H1 (cell line): Measurements from ENCODE around the gene COL4A2. TPM values are rescaled to one million over a fixed set of nuclear protein-coding genes. Genes with fewer than 3 reads are reported as not detected.

Experiments
- CHD7 ChIP-seq: fragments of 300-600 bp; sonication (generic); IDR thresholded peaks from 2 replicates; pipeline ENCODE4 v1.7.1; 2012; ENCODE audit warnings: low read length, moderate library complexity, mild to moderate bottlenecking, inconsistent platforms; ENCODE audit not compliant: insufficient replicate concordance
- CTCF ChIP-seq, 3 experiments: IDR thresholded peaks; 1 replicate in 2 of 3; 2 replicates in 1 of 3; pipeline versions ENCODE4 v1.5.1 to v1.6.1; 2011; ENCODE audit warnings: low read length in 3 of 3, mild to moderate bottlenecking in 3 of 3, inconsistent platforms in 2 of 3, low read depth in 1 of 3, moderate library complexity in 1 of 3; ENCODE audit not compliant: insufficient read depth in 1 of 3; ENCODE audit errors: control extremely low read depth in 1 of 3
- TCF12 ChIP-seq: IDR thresholded peaks from 2 replicates; pipeline ENCODE4 v1.6.1; 2011; ENCODE audit warnings: low read depth, mild to moderate bottlenecking, low read length
- polyA plus RNA-seq, 7 experiments: library from polyadenylated mRNA; depleted of rRNA in 3 of 7; stranded (reverse) in 5 of 7; unstranded in 2 of 7; fragments of >200 nt in 5 of 7; fragments of 200-250 nt in 2 of 7; gene quantifications; 1 replicate in 5 of 7; 2 replicates in 1 of 7; 4 replicates in 1 of 7; pipeline versions ENCODE4 v1.2.1 to v1.2.3, GENCODE V29; 2011 to 2013; ENCODE audit warnings: missing spikeins in 2 of 7, mixed read lengths in 2 of 7
- total RNA-seq: library from RNA; stranded (reverse); fragmentation: NEBNext Ultra II Directional; extraction: Animal tissue kit (Norgen Biotek cat#: 25700); gene quantifications from 2 replicates; pipeline ENCODE4 v1.2.1, GENCODE V29; 2021

COL4A2 gene
- total and polyA plus RNA-seq, 2 of the 8 experiments (the other 6 are each of a cell fraction or from before 2014, with no cell fraction given): 80.4 to 87.3 TPM

- TF ChIP-seq CHD7: no peak
- TF ChIP-seq CTCF (IDR thresholded peaks at IDR 0.05; ENCODE audit: control extremely low read depth in 1 of 3, insufficient read depth in 1 of 3, low read depth in 1 of 3, low read length in 3 of 3): no peak
- TF ChIP-seq TCF12: no peak
- TF ChIP-seq, all 59 proteins: peak for 0
Measured at GRCh38 chr13:110503979-110504499, 197.0 kb downstream of the COL4A2 start (continued).
